ENCODE measurements around the gene PCYOX1L.

Gene PCYOX1L

GRCh38 chr5:149322518-149322917, 35.3 kb upstream of the PCYOX1L start:
- Histone ChIP-seq H3K27me3 (replicated peaks; ENCODE audit: control insufficient read depth, insufficient read depth, low read length) (no peaks in the 10 kb centered on the region), H3K4me3 (replicated peaks; ENCODE audit: low read depth, low read length) (no peak overlapping the region), H3K36me3 (ENCODE audit: control insufficient read depth, insufficient read depth, low read length) (no peaks in the 10 kb centered on the region)
- TF ChIP-seq, protein P1, sequence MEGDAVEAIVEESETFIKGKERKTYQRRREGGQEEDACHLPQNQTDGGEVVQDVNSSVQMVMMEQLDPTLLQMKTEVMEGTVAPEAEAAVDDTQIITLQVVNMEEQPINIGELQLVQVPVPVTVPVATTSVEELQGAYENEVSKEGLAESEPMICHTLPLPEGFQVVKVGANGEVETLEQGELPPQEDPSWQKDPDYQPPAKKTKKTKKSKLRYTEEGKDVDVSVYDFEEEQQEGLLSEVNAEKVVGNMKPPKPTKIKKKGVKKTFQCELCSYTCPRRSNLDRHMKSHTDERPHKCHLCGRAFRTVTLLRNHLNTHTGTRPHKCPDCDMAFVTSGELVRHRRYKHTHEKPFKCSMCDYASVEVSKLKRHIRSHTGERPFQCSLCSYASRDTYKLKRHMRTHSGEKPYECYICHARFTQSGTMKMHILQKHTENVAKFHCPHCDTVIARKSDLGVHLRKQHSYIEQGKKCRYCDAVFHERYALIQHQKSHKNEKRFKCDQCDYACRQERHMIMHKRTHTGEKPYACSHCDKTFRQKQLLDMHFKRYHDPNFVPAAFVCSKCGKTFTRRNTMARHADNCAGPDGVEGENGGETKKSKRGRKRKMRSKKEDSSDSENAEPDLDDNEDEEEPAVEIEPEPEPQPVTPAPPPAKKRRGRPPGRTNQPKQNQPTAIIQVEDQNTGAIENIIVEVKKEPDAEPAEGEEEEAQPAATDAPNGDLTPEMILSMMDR (IDR thresholded peaks at IDR 0.05; ENCODE audit: insufficient read depth, low read length, poor library complexity, severe bottlenecking), result no peak
- no peak for DNase-seq (ENCODE audit: extremely low read depth, insufficient read length)

DNA sequence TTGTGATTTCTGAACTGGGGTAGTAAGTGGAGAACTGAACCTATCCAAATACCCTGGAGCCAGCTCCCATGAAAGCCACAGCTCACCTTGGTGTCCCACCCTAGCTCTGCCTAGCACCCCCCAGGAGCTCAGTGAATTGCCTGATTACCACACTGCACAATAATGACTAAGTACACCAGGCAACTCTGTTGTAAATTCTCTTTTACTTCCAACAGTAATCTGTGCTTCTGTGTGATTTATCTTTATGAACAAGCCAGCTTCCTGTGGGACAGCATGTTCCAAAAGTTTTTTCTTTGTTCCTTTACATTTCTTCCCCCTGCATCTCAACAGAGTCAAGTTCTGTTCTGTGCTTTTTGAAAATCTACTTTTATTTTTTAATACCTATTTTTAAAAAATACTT, 34.6 kb upstream of the PCYOX1L start:
- Histone ChIP-seq H3K4me3 (replicated peaks; ENCODE audit: low read depth, low read length) (no peak overlapping the region), H3K36me3 (ENCODE audit: control insufficient read depth, insufficient read depth, low read length) (no peaks in the 10 kb centered on the region), H3K27me3 (replicated peaks; ENCODE audit: control insufficient read depth, insufficient read depth, low read length) (no peaks in the 10 kb centered on the region)
- TF ChIP-seq, protein P1 (IDR thresholded peaks at IDR 0.05; ENCODE audit: insufficient read depth, low read length, poor library complexity, severe bottlenecking), result no peak
- DNase-seq (ENCODE audit: extremely low read depth, insufficient read length), result no peak

- no peak overlapping the region for H3K4me3 ChIP-seq (replicated peaks; ENCODE audit: low read depth, low read length)
- TF ChIP-seq, protein P1 (IDR thresholded peaks at IDR 0.05; ENCODE audit: insufficient read depth, low read length, poor library complexity, severe bottlenecking), result no peak
- no peaks in the 10 kb centered on the region for H3K36me3 ChIP-seq (ENCODE audit: control insufficient read depth, insufficient read depth, low read length)
- no peak for DNase-seq (ENCODE audit: extremely low read depth, insufficient read length)
- no peaks in the 10 kb centered on the region for H3K27me3 ChIP-seq (replicated peaks; ENCODE audit: control insufficient read depth, insufficient read depth, low read length)
Observed at GRCh38 chr5:149323621-149324205, 34.1 kb upstream of the PCYOX1L start.

- Histone ChIP-seq H3K36me3 (ENCODE audit: control insufficient read depth, insufficient read depth, low read length) (no peaks in the 10 kb centered on the region), H3K27me3 (replicated peaks; ENCODE audit: control insufficient read depth, insufficient read depth, low read length) (no peaks in the 10 kb centered on the region), H3K4me3 (replicated peaks; ENCODE audit: low read depth, low read length) (no peak overlapping the region)
- TF ChIP-seq, protein P1 (IDR thresholded peaks at IDR 0.05; ENCODE audit: insufficient read depth, low read length, poor library complexity, severe bottlenecking), result no peak
- no peak for DNase-seq (ENCODE audit: extremely low read depth, insufficient read length)
Observed at GRCh38 chr5:149324641-149325040, 33.2 kb upstream of the PCYOX1L start.

DNA sequence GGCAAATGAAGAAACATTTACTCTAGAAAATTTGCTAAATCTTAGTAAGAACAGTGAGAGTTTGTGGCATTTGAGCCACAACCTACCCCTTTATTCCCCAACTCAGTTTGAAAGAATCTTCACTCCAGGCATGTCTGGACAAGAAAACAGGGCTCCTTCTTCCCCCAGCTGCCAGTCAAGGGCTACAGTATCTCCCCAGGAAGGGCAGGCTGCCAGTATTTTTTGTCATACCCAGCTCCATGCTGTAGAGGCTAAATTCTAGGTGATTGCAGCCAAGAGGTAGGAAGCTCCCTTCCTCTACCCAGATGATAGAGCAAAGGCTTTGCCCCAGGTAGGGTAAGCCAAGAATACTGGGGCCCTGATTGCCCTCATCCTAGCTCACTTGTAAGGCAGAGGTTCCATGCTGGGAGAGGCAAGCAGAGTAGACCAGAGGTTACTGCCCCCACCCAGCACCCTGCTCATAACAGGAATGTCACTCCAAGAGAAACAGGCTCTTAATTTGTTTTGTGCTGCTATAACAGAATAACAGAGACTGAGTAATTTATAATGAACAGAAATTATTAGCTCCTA, 32.6 kb upstream of the PCYOX1L start:
- no peak overlapping the region for H3K4me3 ChIP-seq (replicated peaks; ENCODE audit: low read depth, low read length)
- no peak for DNase-seq (ENCODE audit: extremely low read depth, insufficient read length)
- H3K27me3 ChIP-seq (replicated peaks; ENCODE audit: control insufficient read depth, insufficient read depth, low read length), result no peaks in the 10 kb centered on the region
- TF ChIP-seq, protein P1 (IDR thresholded peaks at IDR 0.05; ENCODE audit: insufficient read depth, low read length, poor library complexity, severe bottlenecking), result no peak
- H3K36me3 ChIP-seq (ENCODE audit: control insufficient read depth, insufficient read depth, low read length), result no peaks in the 10 kb centered on the region
